ENCODE data around the gene ZNF597.

Gene ZNF597

GRCh38 chr16:3460121-3460520, 16.8 kb upstream of the ZNF597 start:
- Histone ChIP-seq H3K4me1 (ENCODE audit: control insufficient read depth, low read depth, low read length) (peaks cover 15% of the 10 kb centered on the region), H3K27ac (ENCODE audit: low read length) (peak overlapping the region; percentile 20), H3K9ac (ENCODE audit: low read length) (peak overlapping the region; percentile 84), H3K4me3 (ENCODE audit: low read length) (peak overlapping the region; percentile 92), H3K27me3 (ENCODE audit: control insufficient read depth, insufficient read depth, low read length) (no peaks in the 10 kb centered on the region), H3K9me3 (ENCODE audit: control insufficient read depth, low read depth, low read length) (no peaks in the 10 kb centered on the region), H3K36me3 (ENCODE audit: control insufficient read depth, low read depth, low read length) (no peaks in the 10 kb centered on the region)

- Histone ChIP-seq H3K4me1 (ENCODE audit: control insufficient read depth, low read depth, low read length) (peaks cover 15% of the 10 kb centered on the region), H3K9me3 (ENCODE audit: control insufficient read depth, low read depth, low read length) (no peaks in the 10 kb centered on the region), H3K4me3 (ENCODE audit: low read length) (peak overlapping the region; percentile 92), H3K27ac (ENCODE audit: low read length) (peak overlapping the region; percentile 20), H3K36me3 (ENCODE audit: control insufficient read depth, low read depth, low read length) (no peaks in the 10 kb centered on the region), H3K9ac (ENCODE audit: low read length) (peak overlapping the region; percentile 84), H3K27me3 (ENCODE audit: control insufficient read depth, insufficient read depth, low read length) (no peaks in the 10 kb centered on the region)
These were observed 16.2 kb upstream of the ZNF597 start for GRCh38 chr16:3459401-3460090.

- Histone ChIP-seq H3K9me3 (ENCODE audit: control insufficient read depth, low read depth, low read length) (no peaks in the 10 kb centered on the region), H3K4me3 (ENCODE audit: low read length) (peak overlapping the region; percentile 92), H3K27me3 (ENCODE audit: control insufficient read depth, insufficient read depth, low read length) (no peaks in the 10 kb centered on the region), H3K36me3 (ENCODE audit: control insufficient read depth, low read depth, low read length) (no peaks in the 10 kb centered on the region), H3K9ac (ENCODE audit: low read length) (peak overlapping the region; percentile 84), H3K27ac (ENCODE audit: low read length) (peak overlapping the region; percentile 15), H3K4me1 (ENCODE audit: control insufficient read depth, low read depth, low read length) (peaks cover 15% of the 10 kb centered on the region)
These were observed 15.6 kb upstream of the ZNF597 start for GRCh38 chr16:3458852-3459361.

- Histone ChIP-seq H3K9me3 (ENCODE audit: control insufficient read depth, low read depth, low read length) (no peaks in the 10 kb centered on the region), H3K4me3 (ENCODE audit: low read length) (peak overlapping the region; percentile 92), H3K9ac (ENCODE audit: low read length) (peak overlapping the region; percentile 84), H3K36me3 (ENCODE audit: control insufficient read depth, low read depth, low read length) (no peaks in the 10 kb centered on the region), H3K27me3 (ENCODE audit: control insufficient read depth, insufficient read depth, low read length) (no peaks in the 10 kb centered on the region), H3K27ac (ENCODE audit: low read length) (peak overlapping the region; percentile 15), H3K4me1 (ENCODE audit: control insufficient read depth, low read depth, low read length) (peaks cover 15% of the 10 kb centered on the region)
These were observed 15.1 kb upstream of the ZNF597 start for GRCh38 chr16:3458278-3458851.

GRCh38 chr16:3457434-3458252, 14.3 kb upstream of the ZNF597 start:
- Histone ChIP-seq H3K4me1 (ENCODE audit: control insufficient read depth, low read depth, low read length) (peaks cover 15% of the 10 kb centered on the region), H3K27me3 (ENCODE audit: control insufficient read depth, insufficient read depth, low read length) (no peaks in the 10 kb centered on the region), H3K4me3 (ENCODE audit: low read length) (peak overlapping the region; percentile 92), H3K9ac (ENCODE audit: low read length) (peak overlapping the region; percentile 48), H3K36me3 (ENCODE audit: control insufficient read depth, low read depth, low read length) (no peaks in the 10 kb centered on the region), H3K9me3 (ENCODE audit: control insufficient read depth, low read depth, low read length) (no peaks in the 10 kb centered on the region), H3K27ac (ENCODE audit: low read length) (peak overlapping the region; percentile 32)

- Histone ChIP-seq H3K27me3 (ENCODE audit: control insufficient read depth, insufficient read depth, low read length) (no peaks in the 10 kb centered on the region), H3K4me1 (ENCODE audit: control insufficient read depth, low read depth, low read length) (peaks cover 11% of the 10 kb centered on the region), H3K4me3 (ENCODE audit: low read length) (no peak overlapping the region), H3K36me3 (ENCODE audit: control insufficient read depth, low read depth, low read length) (peaks cover 7% of the 10 kb centered on the region), H3K9ac (ENCODE audit: low read length) (no peak overlapping the region), H3K9me3 (ENCODE audit: control insufficient read depth, low read depth, low read length) (no peaks in the 10 kb centered on the region), H3K27ac (ENCODE audit: low read length) (no peak overlapping the region)
These were observed 11.4 kb upstream of the ZNF597 start for GRCh38 chr16:3454631-3455147.

- Histone ChIP-seq H3K4me3 (ENCODE audit: low read length) (no peak overlapping the region), H3K4me1 (ENCODE audit: control insufficient read depth, low read depth, low read length) (peaks cover 5% of the 10 kb centered on the region), H3K27ac (ENCODE audit: low read length) (no peak overlapping the region), H3K27me3 (ENCODE audit: control insufficient read depth, insufficient read depth, low read length) (no peaks in the 10 kb centered on the region), H3K9ac (ENCODE audit: low read length) (no peak overlapping the region), H3K36me3 (ENCODE audit: control insufficient read depth, low read depth, low read length) (peaks cover 7% of the 10 kb centered on the region), H3K9me3 (ENCODE audit: control insufficient read depth, low read depth, low read length) (no peaks in the 10 kb centered on the region)
These were observed 10.8 kb upstream of the ZNF597 start for GRCh38 chr16:3454093-3454492.

GRCh38 chr16:3444032-3444388, 706 bp upstream of the ZNF597 start:
- Histone ChIP-seq H3K4me1 (ENCODE audit: control insufficient read depth, low read depth, low read length) (peaks cover 3% of the 10 kb centered on the region), H3K9ac (ENCODE audit: low read length) (peak overlapping the region; percentile 82), H3K27me3 (ENCODE audit: control insufficient read depth, insufficient read depth, low read length) (no peaks in the 10 kb centered on the region), H3K36me3 (ENCODE audit: control insufficient read depth, low read depth, low read length) (peaks cover 4% of the 10 kb centered on the region), H3K4me3 (ENCODE audit: low read length) (peak overlapping the region; percentile 95), H3K9me3 (ENCODE audit: control insufficient read depth, low read depth, low read length) (peaks cover 6% of the 10 kb centered on the region), H3K27ac (ENCODE audit: low read length) (peak overlapping the region; percentile 64)

- Histone ChIP-seq H3K4me1 (ENCODE audit: control insufficient read depth, low read depth, low read length) (peaks cover 3% of the 10 kb centered on the region), H3K9me3 (ENCODE audit: control insufficient read depth, low read depth, low read length) (peaks cover 8% of the 10 kb centered on the region), H3K9ac (ENCODE audit: low read length) (no peak overlapping the region), H3K4me3 (ENCODE audit: low read length) (no peak overlapping the region), H3K27ac (ENCODE audit: low read length) (no peak overlapping the region), H3K27me3 (ENCODE audit: control insufficient read depth, insufficient read depth, low read length) (no peaks in the 10 kb centered on the region), H3K36me3 (ENCODE audit: control insufficient read depth, low read depth, low read length) (peaks cover 4% of the 10 kb centered on the region)
These were observed 3.7 kb downstream of the ZNF597 start for GRCh38 chr16:3439637-3440036.

GRCh38 chr16:3434373-3434772, 8.9 kb downstream of the ZNF597 start:
- no peaks in the 10 kb centered on the region for H3K27me3 ChIP-seq (ENCODE audit: control insufficient read depth, insufficient read depth, low read length)
- no peak overlapping the region for H3K4me3 ChIP-seq (ENCODE audit: low read length)
- peaks cover 4% of the 10 kb centered on the region for H3K36me3 ChIP-seq (ENCODE audit: control insufficient read depth, low read depth, low read length)
- peaks cover 5% of the 10 kb centered on the region for H3K9me3 ChIP-seq (ENCODE audit: control insufficient read depth, low read depth, low read length)
- H3K27ac ChIP-seq (ENCODE audit: low read length), result no peak overlapping the region
- no peaks in the 10 kb centered on the region for H3K4me1 ChIP-seq (ENCODE audit: control insufficient read depth, low read depth, low read length)
- no peak overlapping the region for H3K9ac ChIP-seq (ENCODE audit: low read length)

GRCh38 chr16:3431779-3432219, 11.5 kb downstream of the ZNF597 start:
- H3K4me3 ChIP-seq (ENCODE audit: low read length), result no peak overlapping the region
- no peak overlapping the region for H3K27ac ChIP-seq (ENCODE audit: low read length)
- H3K4me1 ChIP-seq (ENCODE audit: control insufficient read depth, low read depth, low read length), result no peaks in the 10 kb centered on the region
- no peaks in the 10 kb centered on the region for H3K9me3 ChIP-seq (ENCODE audit: control insufficient read depth, low read depth, low read length)
- H3K36me3 ChIP-seq (ENCODE audit: control insufficient read depth, low read depth, low read length), result no peaks in the 10 kb centered on the region
- H3K27me3 ChIP-seq (ENCODE audit: control insufficient read depth, insufficient read depth, low read length), result no peaks in the 10 kb centered on the region
- H3K9ac ChIP-seq (ENCODE audit: low read length), result no peak overlapping the region
